Keratinocyte (primary cell): ENCODE results near the gene TLCD3B.

Experiments
- EZH2 ChIP-seq: IDR thresholded peaks from one replicate; pipeline ENCODE4 v1.6.1; 2012; ENCODE audit warnings: inconsistent platforms, mild to moderate bottlenecking, low read length, moderate library complexity
- TF ChIP-seq, protein P1 (sequence below), 3 experiments: IDR thresholded peaks in 1 of 3; conservative IDR thresholded peaks in 1 of 3; optimal IDR thresholded peaks in 1 of 3; 2 replicates in 2 of 3; 3 replicates in 1 of 3; pipeline versions ENCODE3 to v1.5.1; 2011; ENCODE audit warnings: low read length in 3 of 3, mild to moderate bottlenecking in 3 of 3, moderate library complexity in 2 of 3, control low read depth in 1 of 3, inconsistent platforms in 1 of 3; ENCODE audit not compliant: insufficient read depth in 2 of 3; ENCODE audit errors: extremely low read depth in 1 of 3

DNA sequence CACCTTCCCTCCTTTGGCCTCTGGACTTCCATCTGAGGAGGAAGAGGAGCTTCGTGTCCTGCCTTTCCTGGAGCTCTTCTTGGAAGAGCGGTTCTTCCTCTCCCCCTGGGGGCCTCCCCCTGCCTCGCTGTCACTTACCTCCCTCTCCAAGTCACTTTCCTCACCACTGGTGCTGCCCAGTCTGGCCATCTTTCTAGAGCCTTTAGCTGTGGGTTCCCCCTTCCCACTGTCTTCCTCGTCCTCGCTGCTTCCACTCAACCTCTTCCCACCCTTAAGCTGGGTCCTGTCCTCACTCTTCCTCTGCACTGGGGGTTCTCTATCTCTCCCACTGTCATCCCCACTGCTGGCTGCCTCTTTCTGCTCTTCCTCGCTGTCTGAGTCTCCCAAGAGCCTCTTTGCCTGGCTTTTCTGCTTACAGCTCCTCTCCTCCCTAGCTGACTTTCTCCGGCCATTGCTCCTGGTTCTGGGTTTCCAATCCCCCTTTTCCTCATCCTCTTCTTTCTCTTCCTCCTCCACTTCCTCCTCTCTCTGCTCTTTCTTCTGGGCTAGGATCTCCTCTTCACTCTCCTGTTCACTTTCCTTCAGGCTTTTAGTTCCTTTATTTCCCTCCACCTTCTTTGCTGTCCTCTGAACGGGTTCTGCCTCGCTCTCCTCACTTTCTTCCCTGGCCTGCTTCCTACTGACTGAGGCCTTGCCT, 37.0 kb downstream of the TLCD3B start:
- TF ChIP-seq, protein P1, sequence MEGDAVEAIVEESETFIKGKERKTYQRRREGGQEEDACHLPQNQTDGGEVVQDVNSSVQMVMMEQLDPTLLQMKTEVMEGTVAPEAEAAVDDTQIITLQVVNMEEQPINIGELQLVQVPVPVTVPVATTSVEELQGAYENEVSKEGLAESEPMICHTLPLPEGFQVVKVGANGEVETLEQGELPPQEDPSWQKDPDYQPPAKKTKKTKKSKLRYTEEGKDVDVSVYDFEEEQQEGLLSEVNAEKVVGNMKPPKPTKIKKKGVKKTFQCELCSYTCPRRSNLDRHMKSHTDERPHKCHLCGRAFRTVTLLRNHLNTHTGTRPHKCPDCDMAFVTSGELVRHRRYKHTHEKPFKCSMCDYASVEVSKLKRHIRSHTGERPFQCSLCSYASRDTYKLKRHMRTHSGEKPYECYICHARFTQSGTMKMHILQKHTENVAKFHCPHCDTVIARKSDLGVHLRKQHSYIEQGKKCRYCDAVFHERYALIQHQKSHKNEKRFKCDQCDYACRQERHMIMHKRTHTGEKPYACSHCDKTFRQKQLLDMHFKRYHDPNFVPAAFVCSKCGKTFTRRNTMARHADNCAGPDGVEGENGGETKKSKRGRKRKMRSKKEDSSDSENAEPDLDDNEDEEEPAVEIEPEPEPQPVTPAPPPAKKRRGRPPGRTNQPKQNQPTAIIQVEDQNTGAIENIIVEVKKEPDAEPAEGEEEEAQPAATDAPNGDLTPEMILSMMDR (optimal IDR thresholded peaks at IDR 0.05 in 1 of 3, IDR thresholded peaks at IDR 0.05 in 1 of 3, conservative IDR thresholded peaks at IDR 0.05 in 1 of 3; ENCODE audit: extremely low read depth in 1 of 3, insufficient read depth in 2 of 3, low read length in 3 of 3) = no peak
- TF ChIP-seq EZH2 = no peak
